Vagina (tissue), 2 donors: Measurements from ENCODE around the gene DYNC1I1. TPM values are rescaled to one million over a fixed set of nuclear protein-coding genes. Genes with fewer than 3 reads are reported as not detected.

Source experiments
- DNase-seq, 2 donors: peaks; one replicate each; pipeline ENCODE4 v3.0.0-alpha.2; 2017; ENCODE audit errors: extremely low spot score in 2 of 2
- H3K27ac ChIP-seq: fragments of 200-600 bp; sonication (generic); one replicate; pipeline ENCODE4 v1.5.1; 2019
- H3K27me3 ChIP-seq: fragments of 200-600 bp; sonication (generic); one replicate; pipeline ENCODE4 v1.5.1; 2019
- H3K36me3 ChIP-seq, 2 donors: fragments of 200-600 bp; sonication (generic); one replicate each; pipeline ENCODE4 v1.5.1; 2017 to 2019
- H3K4me1 ChIP-seq: fragments of 200-600 bp; sonication (generic); one replicate; pipeline ENCODE4 v1.5.1; 2019
- H3K4me3 ChIP-seq, 2 donors: fragments of 200-600 bp; sonication (generic); 1 replicate in 1 of 2; 2 replicates in 1 of 2; pipeline ENCODE4 v1.5.1; 2016 to 2019
- H3K9me3 ChIP-seq: fragments of 200-600 bp; sonication (generic); one replicate; pipeline ENCODE4 v1.5.1; 2019
- CTCF ChIP-seq, 3 experiments: fragments of 450-650 bp in 2 of 3; fragments of 200-600 bp in 1 of 3; sonication (generic) in 1 of 3; IDR thresholded peaks; one replicate each; pipeline ENCODE4 v1.5.1; 2017 to 2019; ENCODE audit warnings: antibody characterized with exemption in 3 of 3, mild to moderate bottlenecking in 2 of 3, moderate library complexity in 2 of 3
- POLR2A ChIP-seq, 2 donors: fragments of 450-650 bp; IDR thresholded peaks; one replicate each; pipeline ENCODE4 v1.6.1; 2017; ENCODE audit warnings: antibody characterized with exemption in 2 of 2, mild to moderate bottlenecking in 2 of 2, moderate library complexity in 2 of 2
- POLR2AphosphoS5 ChIP-seq, 2 donors: sonication (generic); formaldehyde crosslinking; IDR thresholded peaks; one replicate each; pipeline ENCODE4 v1.9.0; 2017; ENCODE audit warnings: antibody characterized with exemption in 2 of 2, mild to moderate bottlenecking in 2 of 2, low read depth in 1 of 2; ENCODE audit not compliant: insufficient read depth in 1 of 2
- intact Hi-C: fragments of 100-400 bp; cut with DNase I; formaldehyde crosslinking; loops from one replicate; pipeline ENCODE4 v1.15.1; 2023
- total RNA-seq: library from RNA; depleted of rRNA; stranded (reverse); fragments of >200 nt; gene quantifications from one replicate; pipeline ENCODE4 v1.2.3, GENCODE V29; 2016

DYNC1I1 gene
- total RNA-seq, 1 donor from 2014 or later: 12.0 TPM

DNA sequence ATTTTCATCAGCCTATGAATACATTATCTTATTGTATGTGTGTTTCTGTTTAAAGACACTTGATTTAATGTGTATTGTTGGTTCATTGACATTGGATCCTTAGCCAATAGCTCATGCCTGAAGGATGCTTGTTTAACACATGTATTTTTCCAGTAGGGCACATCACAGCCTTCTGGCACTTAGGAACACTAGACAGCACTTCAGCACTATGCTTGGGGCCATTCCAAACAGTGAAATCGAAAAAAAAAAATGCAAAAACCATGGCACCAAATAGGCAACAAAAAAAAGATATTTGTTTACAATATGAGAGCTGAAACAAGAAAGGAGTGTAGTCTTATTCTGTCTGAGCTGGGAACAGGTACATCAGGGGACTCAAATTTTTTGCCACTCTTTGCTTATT lies 286.7 kb downstream of the DYNC1I1 start:
- DNase-seq: no peak
- TF ChIP-seq POLR2A (IDR thresholded peaks at IDR 0.05) (no peak), CTCF (IDR thresholded peaks at IDR 0.05) (no peak), POLR2AphosphoS5 (IDR thresholded peaks at IDR 0.05; ENCODE audit: insufficient read depth in 1 of 2, low read depth in 1 of 2) (no peak)
- Histone ChIP-seq H3K9me3 (no peaks in the 10 kb centered on the region), H3K36me3 (no peaks in the 10 kb centered on the region), H3K27me3 (no peaks in the 10 kb centered on the region), H3K4me1 (peaks cover 5% of the 10 kb centered on the region), H3K4me3 (no peak overlapping the region), H3K27ac (no peak overlapping the region)
- intact Hi-C loops: no loop called here

GRCh38 chr7:96061009-96061408 lies 288.7 kb downstream of the DYNC1I1 start:
- peaks cover 5% of the 10 kb centered on the region for H3K4me1 ChIP-seq
- TF ChIP-seq POLR2AphosphoS5 (IDR thresholded peaks at IDR 0.05; ENCODE audit: insufficient read depth in 1 of 2, low read depth in 1 of 2): no peak
- no peak for TF ChIP-seq POLR2A (IDR thresholded peaks at IDR 0.05)
- no peak for TF ChIP-seq CTCF (IDR thresholded peaks at IDR 0.05)
- intact Hi-C loops: no loop called here
- H3K36me3 ChIP-seq: no peaks in the 10 kb centered on the region
- H3K27ac ChIP-seq: no peak overlapping the region
- no peak overlapping the region for H3K4me3 ChIP-seq
- H3K27me3 ChIP-seq: no peaks in the 10 kb centered on the region
- no peaks in the 10 kb centered on the region for H3K9me3 ChIP-seq
- DNase-seq: no peak

DNA sequence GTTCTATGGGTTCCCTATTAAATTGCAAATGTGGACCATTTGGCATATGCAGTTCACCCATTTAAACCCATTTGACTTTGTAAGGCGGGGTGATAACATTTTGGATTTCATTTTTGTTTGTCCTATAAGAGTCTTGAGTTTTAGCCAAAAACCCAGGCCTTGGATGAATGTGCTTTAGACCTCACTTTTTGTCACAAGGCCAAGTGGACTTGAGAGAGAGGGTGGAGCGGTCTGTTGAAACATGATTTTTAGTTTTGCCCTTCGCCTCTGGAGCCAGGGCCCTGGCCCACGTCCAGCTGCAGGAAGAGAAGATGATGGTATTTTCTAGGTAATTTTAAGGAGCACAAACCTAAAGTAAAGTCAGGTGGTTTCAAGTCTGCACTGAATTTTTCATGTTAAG lies 289.5 kb downstream of the DYNC1I1 start:
- H3K4me3 ChIP-seq: no peak overlapping the region
- TF ChIP-seq POLR2A (IDR thresholded peaks at IDR 0.05): no peak
- no peak for TF ChIP-seq CTCF (IDR thresholded peaks at IDR 0.05)
- no peak for TF ChIP-seq POLR2AphosphoS5 (IDR thresholded peaks at IDR 0.05; ENCODE audit: insufficient read depth in 1 of 2, low read depth in 1 of 2)
- H3K9me3 ChIP-seq: no peaks in the 10 kb centered on the region
- H3K27me3 ChIP-seq: no peaks in the 10 kb centered on the region
- no peak for DNase-seq
- H3K4me1 ChIP-seq: peaks cover 5% of the 10 kb centered on the region
- no peak overlapping the region for H3K27ac ChIP-seq
- intact Hi-C loops: no loop called here
- H3K36me3 ChIP-seq: no peaks in the 10 kb centered on the region

DNA sequence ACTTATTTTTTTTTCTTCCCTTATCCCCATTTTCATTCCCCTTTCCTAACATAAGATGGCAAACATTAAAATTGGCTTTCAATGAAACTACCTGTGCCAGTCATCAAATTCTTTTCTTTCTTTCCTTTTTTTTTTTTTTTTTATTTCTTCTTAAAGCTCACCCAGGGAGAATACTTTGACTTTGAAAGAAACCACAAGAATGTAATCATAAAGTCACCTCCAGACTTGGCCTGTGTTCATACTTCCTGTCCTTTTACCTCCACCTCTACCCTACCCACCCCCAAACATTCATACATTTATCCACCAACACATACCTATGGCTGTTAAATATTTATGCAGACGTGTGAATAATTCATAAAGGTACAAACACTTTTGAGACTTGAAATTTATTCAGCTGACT lies 295.0 kb downstream of the DYNC1I1 start:
- H3K36me3 ChIP-seq: no peaks in the 10 kb centered on the region
- no peak overlapping the region for H3K27ac ChIP-seq
- no peak overlapping the region for H3K4me3 ChIP-seq
- TF ChIP-seq CTCF (IDR thresholded peaks at IDR 0.05): no peak
- no peak for TF ChIP-seq POLR2A (IDR thresholded peaks at IDR 0.05)
- TF ChIP-seq POLR2AphosphoS5 (IDR thresholded peaks at IDR 0.05; ENCODE audit: insufficient read depth in 1 of 2, low read depth in 1 of 2): no peak
- no peaks in the 10 kb centered on the region for H3K27me3 ChIP-seq
- H3K4me1 ChIP-seq: no peaks in the 10 kb centered on the region
- intact Hi-C loops: no loop called here
- H3K9me3 ChIP-seq: no peaks in the 10 kb centered on the region
- DNase-seq: no peak

DNA sequence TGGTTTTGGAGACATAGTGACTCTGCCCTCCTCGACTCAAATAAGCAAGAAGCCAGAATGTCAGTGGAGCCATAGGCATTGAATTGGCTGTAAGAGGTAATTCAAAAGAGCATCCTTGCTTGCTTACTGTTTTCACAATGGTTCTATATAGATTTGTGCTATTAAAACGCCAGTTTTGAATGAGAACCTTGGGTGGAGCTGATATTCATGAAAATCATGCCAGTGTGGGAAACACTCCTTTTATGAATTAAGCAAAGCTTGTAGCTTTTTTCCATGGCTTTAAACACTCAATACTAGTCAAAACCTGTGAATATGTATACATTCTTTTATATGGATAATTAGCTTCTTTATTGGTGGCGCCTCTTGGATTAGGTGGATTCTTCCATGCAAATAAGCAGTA lies 297.0 kb downstream of the DYNC1I1 start:
- intact Hi-C loops: no loop called here
- H3K27ac ChIP-seq: no peak overlapping the region
- H3K36me3 ChIP-seq: no peaks in the 10 kb centered on the region
- no peak for TF ChIP-seq CTCF (IDR thresholded peaks at IDR 0.05)
- no peak for TF ChIP-seq POLR2AphosphoS5 (IDR thresholded peaks at IDR 0.05; ENCODE audit: insufficient read depth in 1 of 2, low read depth in 1 of 2)
- TF ChIP-seq POLR2A (IDR thresholded peaks at IDR 0.05): no peak
- H3K4me3 ChIP-seq: no peak overlapping the region
- no peaks in the 10 kb centered on the region for H3K9me3 ChIP-seq
- no peak for DNase-seq
- no peaks in the 10 kb centered on the region for H3K27me3 ChIP-seq
- H3K4me1 ChIP-seq: no peaks in the 10 kb centered on the region
